Stimulated activated CD4-positive, alpha-beta T cell treated with anti-CD3 and anti-CD28 coated beads, Interleukin-12 subunit alpha, Interleukin-12 subunit beta, amount 100 ng/mL, for 24 hours (primary cell): ENCODE data around the gene FGFR2.
"Not testable (repeated sequence)": the region's sequence is repeated elsewhere in the genome, so short reads cannot be mapped to it uniquely, and the experiment has no call there.

Experiments used
- DNase-seq, 2 experiments: peaks; one replicate each; pipeline ENCODE4 v3.0.0-alpha.2; 2020; ENCODE audit warnings: low read depth in 2 of 2

Gene FGFR2

DNA sequence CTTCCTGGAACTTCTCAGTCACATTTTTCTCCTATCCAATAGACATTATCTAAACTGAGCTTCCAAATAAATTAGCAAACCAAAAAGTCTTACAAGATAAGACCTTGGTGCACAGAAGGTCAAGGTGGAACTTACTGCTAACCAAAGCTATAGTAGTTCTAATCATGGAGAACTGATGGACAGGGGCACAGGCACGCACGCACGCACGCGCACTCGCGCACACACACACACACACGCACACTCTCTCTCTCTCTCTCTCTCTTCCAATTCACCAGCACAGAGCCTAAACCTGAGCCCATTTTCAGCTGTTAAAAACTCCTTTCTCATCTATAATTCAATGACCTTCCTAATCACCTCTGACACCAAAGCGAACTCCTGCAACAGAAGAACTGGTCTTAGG is 7.5 kb downstream of the FGFR2 start:
- DNase-seq, result no peak

GRCh38 chr10:121589553-121589952 is 8.7 kb downstream of the FGFR2 start:
- no peak for DNase-seq

- DNase-seq, result no peak
These were observed 14.4 kb downstream of the FGFR2 start for GRCh38 chr10:121583857-121584256.

GRCh38 chr10:121583258-121583657 is 15.0 kb downstream of the FGFR2 start:
- DNase-seq, result no peak

DNA sequence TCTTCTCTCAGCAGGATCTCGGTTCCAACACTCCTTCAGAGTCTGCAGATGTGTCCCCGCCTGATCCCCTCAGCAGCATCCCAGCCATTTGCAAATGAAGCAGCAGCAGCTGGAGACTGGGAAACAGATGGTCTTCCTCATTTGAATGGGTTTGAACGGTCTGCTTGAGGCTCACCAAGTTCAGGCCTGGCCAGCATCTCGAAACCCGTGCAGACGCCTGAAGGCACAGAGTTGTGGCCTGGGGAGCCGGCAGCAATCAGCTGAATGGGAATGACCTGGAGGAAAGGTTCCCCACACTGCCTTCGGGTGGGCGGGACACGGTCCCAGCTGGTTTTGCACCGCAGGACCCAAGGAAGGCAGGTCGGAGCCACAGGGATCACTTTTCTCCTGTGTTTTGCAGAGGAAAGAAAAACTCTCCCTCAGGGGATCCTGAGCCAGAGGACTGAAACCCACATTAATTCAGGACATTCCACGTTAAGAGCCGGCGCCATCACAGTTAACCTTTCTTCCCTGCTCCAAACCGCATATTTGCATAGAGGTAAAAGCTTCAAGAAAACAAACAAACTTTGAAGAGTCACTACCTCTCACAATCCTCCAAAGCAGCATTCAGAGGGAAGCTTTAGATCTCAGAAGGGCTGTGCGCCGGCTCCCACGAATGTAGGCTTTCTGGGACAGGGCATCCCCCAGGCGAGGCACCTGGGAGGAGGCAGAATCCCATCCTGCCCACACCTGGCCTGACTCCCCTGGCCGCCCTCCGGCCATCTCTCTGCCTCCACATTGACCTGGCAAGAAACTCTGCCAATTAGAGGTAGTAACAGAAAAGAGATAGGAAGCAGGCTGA is 17.7 kb downstream of the FGFR2 start:
- DNase-seq, result no peak

GRCh38 chr10:121579656-121580055 is 18.6 kb downstream of the FGFR2 start:
- no peak for DNase-seq

DNA sequence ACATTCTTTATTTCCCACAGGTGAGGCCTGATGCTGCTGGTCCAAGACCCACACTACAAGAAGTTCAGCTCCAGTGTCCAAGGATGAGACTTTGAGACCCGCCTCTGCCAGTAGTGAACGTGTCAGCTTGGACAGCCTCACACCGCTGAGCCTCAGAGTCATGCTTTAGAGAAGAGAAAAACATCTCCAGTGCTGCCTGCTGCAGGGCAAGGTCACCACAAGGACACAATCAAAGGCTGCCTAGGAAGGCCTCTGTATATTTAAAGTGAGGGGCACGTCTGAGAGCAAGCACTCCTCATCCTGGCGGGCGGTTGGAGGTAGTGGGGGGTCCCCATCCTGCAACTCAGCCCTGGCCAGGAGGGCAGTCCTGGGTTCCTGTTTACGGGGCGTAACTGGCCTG is 19.3 kb downstream of the FGFR2 start:
- no peak for DNase-seq

DNA sequence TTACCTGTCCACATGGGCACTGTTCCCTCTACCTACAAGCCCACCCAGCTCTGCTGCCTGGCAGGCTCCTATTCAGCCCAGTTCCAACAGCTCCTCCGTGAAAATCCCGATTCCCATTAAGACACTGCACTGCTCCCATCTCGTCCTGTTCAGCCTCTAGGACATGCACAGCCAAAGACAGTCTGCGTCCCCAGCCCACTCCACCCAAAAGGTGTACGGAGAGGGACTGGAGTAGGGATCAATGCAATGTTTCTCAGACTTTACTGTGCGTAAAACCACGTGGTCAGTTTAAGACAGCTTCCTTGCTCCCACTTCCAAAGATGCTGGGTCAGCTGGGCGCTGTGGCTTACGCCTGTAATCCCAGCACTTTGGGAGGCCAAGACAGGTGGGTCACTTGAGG is 19.9 kb downstream of the FGFR2 start:
- no peak for DNase-seq

GRCh38 chr10:121577568-121577967 is 20.7 kb downstream of the FGFR2 start:
- no peak for DNase-seq

DNA sequence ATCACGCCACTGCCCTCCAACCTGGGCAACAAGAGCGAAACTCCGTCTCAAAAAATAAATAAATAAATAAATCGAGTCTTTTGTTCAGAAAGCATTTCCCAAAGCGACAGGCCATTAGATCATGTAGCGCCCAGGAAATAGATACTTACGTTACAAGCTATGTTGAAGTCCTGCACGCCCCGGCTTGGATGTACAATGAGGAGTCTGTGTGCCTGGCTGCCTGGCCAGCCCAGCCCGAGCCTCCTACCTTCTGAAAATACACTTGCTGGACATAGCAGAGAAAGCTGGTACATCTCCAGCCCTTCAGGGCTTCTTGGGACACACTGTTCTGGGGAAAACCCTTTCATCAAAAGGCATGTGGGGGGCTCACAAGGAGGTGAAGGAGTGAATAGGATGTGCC is 22.1 kb downstream of the FGFR2 start:
- DNase-seq, result no peak

DNA sequence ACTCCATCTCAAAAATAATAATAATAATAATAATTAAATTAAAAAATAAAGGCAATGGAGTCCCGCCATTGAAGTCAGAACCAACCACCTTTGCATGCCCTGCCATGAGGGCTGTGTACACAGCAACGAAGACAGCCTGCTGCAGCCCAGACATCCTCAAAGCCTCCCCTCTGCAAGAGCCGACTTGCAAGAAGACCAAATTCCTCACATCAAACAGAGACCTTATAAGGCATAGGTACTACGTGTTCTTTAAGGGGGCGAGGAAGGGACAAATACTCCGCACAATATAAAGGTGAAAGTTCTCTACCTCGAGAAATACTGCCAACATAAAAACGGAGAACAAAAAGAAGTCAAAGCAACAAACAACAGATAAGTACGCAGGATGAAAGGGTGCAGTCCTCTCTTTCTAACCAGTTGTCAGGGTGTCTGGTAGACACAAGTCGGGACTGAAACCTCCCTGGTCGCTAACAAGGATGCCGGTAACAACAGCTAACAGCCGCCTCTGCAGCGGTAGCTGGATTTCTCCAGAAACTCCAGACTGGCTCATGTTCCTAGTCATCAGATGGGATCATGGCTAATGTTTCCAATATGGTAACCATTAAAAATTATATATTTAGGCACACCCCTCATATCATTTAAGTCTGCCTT is 23.6 kb downstream of the FGFR2 start:
- no peak for DNase-seq

DNA sequence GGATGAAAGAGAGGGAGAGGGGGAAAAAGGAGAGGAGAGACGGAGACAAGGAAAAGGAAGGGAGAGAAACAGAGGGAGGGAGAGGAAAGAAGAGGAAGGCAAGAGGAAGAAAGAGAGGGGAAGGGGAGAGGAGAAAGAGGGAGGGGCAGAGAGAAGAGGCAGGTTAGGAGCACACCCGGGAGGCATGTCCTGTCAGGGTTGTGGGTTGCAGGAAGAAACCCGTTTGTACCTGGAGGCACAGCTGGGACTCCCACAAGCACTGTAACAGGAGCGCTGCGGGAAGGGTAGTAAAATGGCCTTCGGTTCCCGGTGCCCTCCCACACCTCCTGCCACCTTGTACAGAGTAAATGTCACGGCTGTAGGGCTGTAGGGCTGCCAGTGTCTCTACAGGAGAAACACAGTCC is 24.7 kb downstream of the FGFR2 start:
- no peak for DNase-seq

DNA sequence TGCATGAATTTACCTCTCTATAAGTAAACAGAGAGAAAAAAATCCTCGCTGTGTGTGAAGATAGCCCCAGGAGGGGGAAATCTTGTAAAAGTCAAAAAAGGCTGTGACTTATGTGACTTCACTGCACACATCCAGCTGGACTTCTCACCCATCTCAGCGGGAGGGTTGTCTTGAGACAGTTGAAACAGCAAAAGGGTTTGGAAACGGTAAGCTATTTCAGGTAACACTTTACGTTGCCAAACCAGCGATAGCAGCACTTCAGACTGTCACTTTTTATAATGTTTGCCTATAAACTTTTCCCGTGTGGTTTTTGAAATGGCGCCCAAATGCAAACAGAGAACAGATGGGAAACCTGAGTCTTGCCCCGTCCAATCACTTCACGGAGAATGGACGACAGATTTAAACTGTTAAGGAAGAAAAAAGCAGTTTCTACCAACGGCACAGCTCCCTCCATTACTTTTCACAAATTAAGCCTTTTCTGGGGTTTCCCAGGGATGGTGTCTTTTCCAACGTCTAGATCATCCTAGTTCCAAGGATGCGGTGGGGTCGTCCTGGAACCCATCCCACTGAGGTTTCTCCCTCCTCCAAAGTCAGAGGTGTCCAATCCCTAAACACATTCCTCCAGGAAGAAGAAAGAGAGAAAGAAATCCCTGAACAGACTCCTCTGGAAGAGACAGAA is 25.2 kb downstream of the FGFR2 start:
- DNase-seq, result no peak

DNA sequence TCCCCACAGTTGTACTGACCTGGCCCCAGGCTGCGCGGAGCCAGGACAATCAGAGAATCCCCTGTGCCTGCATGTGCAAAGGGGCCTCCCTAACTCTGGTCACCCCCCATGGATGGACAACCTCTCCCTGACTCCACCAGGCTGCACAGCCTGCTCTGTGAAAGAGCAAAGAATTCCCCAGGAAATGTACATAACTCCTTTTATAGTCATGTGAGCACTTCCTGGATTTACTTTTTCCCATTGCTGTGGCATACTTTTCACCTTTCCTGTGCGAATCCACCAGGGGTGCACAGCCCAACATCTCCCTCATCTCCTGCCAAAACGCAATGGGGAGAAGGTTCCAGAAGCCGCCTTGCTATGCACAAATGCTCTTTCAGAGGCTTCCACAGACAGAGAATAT is 27.9 kb downstream of the FGFR2 start:
- no peak for DNase-seq

GRCh38 chr10:121568275-121568674 is 30.0 kb downstream of the FGFR2 start:
- no peak for DNase-seq

DNA sequence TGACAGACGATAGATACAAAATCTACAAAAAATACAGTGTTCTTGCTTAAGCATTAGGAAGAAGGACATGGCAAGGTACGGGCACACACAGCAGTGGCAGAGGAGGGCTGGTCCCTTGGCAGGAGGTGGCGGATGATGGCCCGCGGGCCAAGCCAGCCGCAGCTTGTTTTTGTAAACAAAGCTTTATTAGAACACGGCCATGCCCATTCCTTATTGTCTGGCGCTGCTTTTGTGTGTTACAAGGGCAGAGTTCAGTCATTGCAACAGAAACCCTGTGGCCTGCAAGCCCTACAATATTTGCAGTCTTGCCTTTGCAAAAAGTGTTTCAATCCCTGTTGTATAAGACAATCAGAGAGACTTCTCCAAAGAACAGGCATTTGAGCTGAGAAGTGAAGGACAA is 30.7 kb downstream of the FGFR2 start:
- no peak for DNase-seq

DNA sequence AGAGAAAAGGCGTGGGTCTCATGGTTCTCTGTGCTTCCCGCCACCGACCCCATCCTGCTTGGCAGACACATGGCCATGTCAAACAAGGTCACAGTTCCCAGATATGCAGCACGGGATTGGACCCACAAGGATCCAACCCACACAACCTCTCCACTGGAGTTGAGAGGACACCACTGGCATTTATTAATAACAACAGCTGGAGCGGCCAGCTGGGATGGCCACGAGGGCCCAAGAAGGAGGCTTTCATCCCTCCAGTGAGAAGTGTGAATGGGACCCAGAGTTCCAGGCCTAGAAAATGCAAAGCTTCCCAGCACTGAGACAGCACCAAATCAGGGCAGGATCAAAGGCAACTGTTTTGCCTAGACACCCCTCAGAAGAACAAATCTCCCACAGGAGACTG is 31.5 kb downstream of the FGFR2 start:
- DNase-seq, result no peak

- no peak for DNase-seq
These were observed 38.8 kb downstream of the FGFR2 start for GRCh38 chr10:121559326-121560026.

DNA sequence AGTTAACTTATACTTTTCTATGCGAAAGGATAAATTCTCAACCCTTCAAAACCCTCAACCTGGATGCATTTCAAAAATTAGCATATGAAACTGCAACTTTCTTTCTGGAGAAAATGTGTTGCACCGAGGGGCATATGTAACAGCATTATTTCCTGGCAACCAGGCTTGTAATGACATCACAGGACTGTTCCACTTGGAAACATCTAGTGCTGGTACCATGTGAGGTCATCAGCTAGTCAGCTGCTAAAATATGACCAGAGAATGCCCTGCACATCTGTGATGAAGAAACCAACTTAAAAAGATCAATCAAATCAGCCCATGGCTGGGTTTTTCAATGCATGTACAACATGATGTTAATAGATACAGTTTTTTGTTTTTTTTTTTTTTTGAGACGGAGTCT is 40.0 kb downstream of the FGFR2 start:
- DNase-seq, result no peak

- DNase-seq, result no peak
These were observed 41.2 kb downstream of the FGFR2 start for GRCh38 chr10:121556918-121557573.

DNA sequence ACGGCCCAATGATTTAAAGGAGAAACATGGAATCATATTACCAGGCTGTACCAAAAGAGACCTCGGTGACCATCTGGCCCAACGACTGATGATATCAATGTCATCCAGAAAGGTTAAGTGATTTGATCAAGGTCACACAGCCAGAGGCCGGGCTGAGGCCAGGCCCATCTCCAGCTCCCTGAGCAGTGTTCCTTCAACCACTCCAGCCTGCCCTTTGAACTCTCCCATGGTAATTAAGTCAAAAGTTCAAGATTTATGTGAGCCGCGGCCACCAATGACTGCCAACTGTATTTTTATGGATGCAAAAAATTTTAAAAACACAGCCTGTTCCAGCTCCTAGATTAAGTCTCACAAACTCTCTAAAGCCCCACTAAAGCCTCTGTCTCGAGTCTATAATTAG is 41.8 kb downstream of the FGFR2 start:
- DNase-seq, result no peak

DNA sequence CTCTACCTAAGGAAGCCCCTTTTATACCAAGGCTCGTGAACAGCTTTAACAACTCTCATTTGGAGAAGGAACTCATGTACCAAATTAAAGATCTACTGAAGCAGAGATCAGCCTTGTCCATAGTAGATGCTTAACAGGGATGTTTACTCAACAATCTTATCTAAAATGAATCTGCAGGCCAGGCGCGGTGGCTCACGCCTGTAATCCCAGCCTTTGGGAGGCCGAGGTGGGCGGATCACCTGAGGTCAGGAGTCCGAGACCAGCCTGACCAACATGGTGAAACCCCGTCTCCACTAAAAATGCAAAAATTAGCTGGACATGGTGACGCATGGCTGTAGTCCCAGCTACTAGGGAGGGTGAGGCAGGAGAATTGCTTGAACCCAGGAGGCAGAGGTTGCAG is 43.3 kb downstream of the FGFR2 start:
- DNase-seq, result not testable (repeated sequence)
